Ascending aorta (tissue), 2 donors: ENCODE data around the gene PAPPA. TPM values are rescaled to one million over a fixed set of nuclear protein-coding genes. Genes with fewer than 3 reads are reported as not detected.

Source experiments
- DNase-seq, 2 donors: peaks; one replicate each; pipeline ENCODE4 v3.0.0-alpha.2; 2019; ENCODE audit warnings: low spot score in 2 of 2
- H3K27ac ChIP-seq, 2 donors: fragments of 200-600 bp; sonication (generic); one replicate each; pipeline ENCODE4 v1.5.1; 2016 to 2017; ENCODE audit warnings: mild to moderate bottlenecking in 1 of 2
- H3K27me3 ChIP-seq: fragments of 200-600 bp; sonication (generic); one replicate; pipeline ENCODE4 v1.5.1; 2017
- H3K36me3 ChIP-seq, 2 donors: fragments of 200-600 bp; sonication (generic); one replicate each; pipeline ENCODE4 v1.5.1; 2016
- H3K4me1 ChIP-seq, 2 donors: fragments of 200-600 bp; sonication (generic); one replicate each; pipeline ENCODE4 v1.5.1; 2016 to 2017; ENCODE audit warnings: mild to moderate bottlenecking in 1 of 2
- H3K4me3 ChIP-seq, 2 donors: fragments of 200-600 bp; sonication (generic); one replicate each; pipeline ENCODE4 v1.5.1; 2016 to 2017; ENCODE audit warnings: mild to moderate bottlenecking in 1 of 2
- H3K9me3 ChIP-seq, 2 donors: fragments of 200-600 bp; sonication (generic); one replicate each; pipeline ENCODE4 v1.5.1; 2016
- CTCF ChIP-seq, 3 experiments: fragments of 200-600 bp in 2 of 3; fragments of 450-650 bp in 1 of 3; sonication (generic) in 2 of 3; IDR thresholded peaks; one replicate each; pipeline ENCODE4 v1.5.1; 2016 to 2019; ENCODE audit warnings: antibody characterized with exemption in 3 of 3, mild to moderate bottlenecking in 1 of 3, moderate library complexity in 1 of 3
- intact Hi-C: fragments of 100-400 bp; cut with DNase I; formaldehyde crosslinking; loops from one replicate; pipeline ENCODE4 v1.15.1; 2023
- total RNA-seq: library from RNA; depleted of rRNA; stranded (reverse); fragments of >200 nt; gene quantifications from one replicate; pipeline ENCODE4 v1.1.0, GENCODE V29; 2016

The PAPPA gene
- total RNA-seq, 1 donor from 2014 or later: 6.0 TPM

GRCh38 chr9:116288658-116289057 is 135.1 kb downstream of the PAPPA start:
- intact Hi-C loops: no loop called here
- Histone ChIP-seq H3K4me1 (peaks cover 0 to 3% of the 10 kb centered on the region in 2 donors), H3K27me3 (no peaks in the 10 kb centered on the region), H3K36me3 (no peaks in the 10 kb centered on the region), H3K9me3 (no peaks in the 10 kb centered on the region), H3K27ac (no peak overlapping the region), H3K4me3 (no peak overlapping the region)
- TF ChIP-seq CTCF (IDR thresholded peaks at IDR 0.05): no peak
- DNase-seq: no peak

- no peaks in the 10 kb centered on the region for H3K4me1 ChIP-seq
- no peak for DNase-seq
- TF ChIP-seq CTCF (IDR thresholded peaks at IDR 0.05): no peak
Measured at GRCh38 chr9:116297346-116297745, 143.8 kb downstream of the PAPPA start.

GRCh38 chr9:116298249-116298648 is 144.7 kb downstream of the PAPPA start:
- no peak overlapping the region for H3K4me3 ChIP-seq
- intact Hi-C loops: no loop called here
- peaks cover 0 to 2% of the 10 kb centered on the region in 2 donors for H3K36me3 ChIP-seq
- no peak for TF ChIP-seq CTCF (IDR thresholded peaks at IDR 0.05)
- no peaks in the 10 kb centered on the region for H3K9me3 ChIP-seq
- no peaks in the 10 kb centered on the region for H3K27me3 ChIP-seq
- H3K27ac ChIP-seq: no peak overlapping the region
- H3K4me1 ChIP-seq: no peaks in the 10 kb centered on the region
- no peak for DNase-seq

More at GRCh38 chr9:116297346-116297745, 143.8 kb downstream of the PAPPA start:
- no peaks in the 10 kb centered on the region for H3K9me3 ChIP-seq
- H3K36me3 ChIP-seq: no peaks in the 10 kb centered on the region
- intact Hi-C loops: no loop called here
- H3K27me3 ChIP-seq: no peaks in the 10 kb centered on the region
- H3K4me3 ChIP-seq: no peak overlapping the region
- H3K27ac ChIP-seq: no peak overlapping the region

- no peaks in the 10 kb centered on the region for H3K27me3 ChIP-seq
- no peak for DNase-seq
- TF ChIP-seq CTCF (IDR thresholded peaks at IDR 0.05): no peak
- H3K4me3 ChIP-seq: no peak overlapping the region
- peaks cover 0 to 6% of the 10 kb centered on the region in 2 donors for H3K36me3 ChIP-seq
- H3K9me3 ChIP-seq: no peaks in the 10 kb centered on the region
- H3K4me1 ChIP-seq: no peaks in the 10 kb centered on the region
- no peak overlapping the region for H3K27ac ChIP-seq
- intact Hi-C loops: no loop called here
Measured at GRCh38 chr9:116298878-116299391, 145.3 kb downstream of the PAPPA start.

- Histone ChIP-seq H3K27me3 (no peaks in the 10 kb centered on the region), H3K4me1 (no peaks in the 10 kb centered on the region), H3K36me3 (peaks cover 0 to 6% of the 10 kb centered on the region in 2 donors), H3K27ac (no peak overlapping the region), H3K9me3 (no peaks in the 10 kb centered on the region), H3K4me3 (no peak overlapping the region)
- no peak for DNase-seq
- intact Hi-C loops: no loop called here
- TF ChIP-seq CTCF (IDR thresholded peaks at IDR 0.05): no peak
Measured at GRCh38 chr9:116300360-116300870, 146.8 kb downstream of the PAPPA start.

- intact Hi-C loops: no loop called here
Measured at GRCh38 chr9:116303270-116303669, 149.7 kb downstream of the PAPPA start.

More at GRCh38 chr9:116303270-116303669, 149.7 kb downstream of the PAPPA start:
- TF ChIP-seq CTCF (IDR thresholded peaks at IDR 0.05): no peak
- no peak for DNase-seq
- H3K36me3 ChIP-seq: peaks cover 0 to 6% of the 10 kb centered on the region in 2 donors
- no peak overlapping the region for H3K4me3 ChIP-seq
- H3K27me3 ChIP-seq: no peaks in the 10 kb centered on the region
- no peaks in the 10 kb centered on the region for H3K9me3 ChIP-seq
- no peaks in the 10 kb centered on the region for H3K4me1 ChIP-seq
- H3K27ac ChIP-seq: no peak overlapping the region
